Measurements from ENCODE around the gene HPSE.

Gene HPSE

GRCh38 chr4:83272900-83273299 lies 61.7 kb downstream of the HPSE start:
- no peak for TF ChIP-seq CTCF (IDR thresholded peaks at IDR 0.05; ENCODE audit: low read depth, low read length, missing control alignments)
- DNase-seq (ENCODE audit: extremely low read depth, low read depth): no peak
- H3K4me3 ChIP-seq (replicated peaks; ENCODE audit: low read depth, low read length): no peak overlapping the region

- H3K4me3 ChIP-seq (replicated peaks; ENCODE audit: low read depth, low read length): no peak overlapping the region
- DNase-seq (ENCODE audit: extremely low read depth, low read depth): no peak
- no peak for TF ChIP-seq CTCF (IDR thresholded peaks at IDR 0.05; ENCODE audit: low read depth, low read length, missing control alignments)
Measured at GRCh38 chr4:83269256-83269655, 65.4 kb downstream of the HPSE start.

GRCh38 chr4:83268491-83268890 lies 66.2 kb downstream of the HPSE start:
- no peak for DNase-seq (ENCODE audit: extremely low read depth, low read depth)
- no peak for TF ChIP-seq CTCF (IDR thresholded peaks at IDR 0.05; ENCODE audit: low read depth, low read length, missing control alignments)

GRCh38 chr4:83267830-83268475 lies 66.7 kb downstream of the HPSE start:
- H3K4me3 ChIP-seq (replicated peaks; ENCODE audit: low read depth, low read length): no peak overlapping the region
- no peak for DNase-seq (ENCODE audit: extremely low read depth, low read depth)
- TF ChIP-seq CTCF (IDR thresholded peaks at IDR 0.05; ENCODE audit: low read depth, low read length, missing control alignments): no peak

More at GRCh38 chr4:83268491-83268890, 66.2 kb downstream of the HPSE start:
- H3K4me3 ChIP-seq (replicated peaks; ENCODE audit: low read depth, low read length): no peak overlapping the region

GRCh38 chr4:83267121-83267829 lies 67.4 kb downstream of the HPSE start:
- TF ChIP-seq CTCF (IDR thresholded peaks at IDR 0.05; ENCODE audit: low read depth, low read length, missing control alignments): no peak
- DNase-seq (ENCODE audit: extremely low read depth, low read depth): no peak
- H3K4me3 ChIP-seq (replicated peaks; ENCODE audit: low read depth, low read length): no peak overlapping the region

- TF ChIP-seq CTCF (IDR thresholded peaks at IDR 0.05; ENCODE audit: low read depth, low read length, missing control alignments): no peak
- H3K4me3 ChIP-seq (replicated peaks; ENCODE audit: low read depth, low read length): no peak overlapping the region
- DNase-seq (ENCODE audit: extremely low read depth, low read depth): no peak
Measured at GRCh38 chr4:83266689-83267088, 68.0 kb downstream of the HPSE start.

Measured in HFF-Myc (cell line).